GM12891 (cell line): Measurements from ENCODE around the gene HSF2BP.

ENCODE experiments used
- POLR2A ChIP-seq: IDR thresholded peaks from 2 replicates; pipeline ENCODE4 v1.6.1; 2011; ENCODE audit warnings: low read depth, low read length, control low read depth
- POLR2AphosphoS5 ChIP-seq: IDR thresholded peaks from 2 replicates; pipeline ENCODE4 v1.6.1; 2011; ENCODE audit warnings: low read depth, low read length, control low read depth
- POU2F2 ChIP-seq: IDR thresholded peaks from 2 replicates; pipeline ENCODE4 v1.6.1; 2011; ENCODE audit warnings: low read depth, mild to moderate bottlenecking, control low read depth, low read length, moderate library complexity
- TAF1 ChIP-seq: IDR thresholded peaks from 2 replicates; pipeline ENCODE4 v1.6.1; 2011; ENCODE audit warnings: low read depth, low read length, control low read depth

DNA sequence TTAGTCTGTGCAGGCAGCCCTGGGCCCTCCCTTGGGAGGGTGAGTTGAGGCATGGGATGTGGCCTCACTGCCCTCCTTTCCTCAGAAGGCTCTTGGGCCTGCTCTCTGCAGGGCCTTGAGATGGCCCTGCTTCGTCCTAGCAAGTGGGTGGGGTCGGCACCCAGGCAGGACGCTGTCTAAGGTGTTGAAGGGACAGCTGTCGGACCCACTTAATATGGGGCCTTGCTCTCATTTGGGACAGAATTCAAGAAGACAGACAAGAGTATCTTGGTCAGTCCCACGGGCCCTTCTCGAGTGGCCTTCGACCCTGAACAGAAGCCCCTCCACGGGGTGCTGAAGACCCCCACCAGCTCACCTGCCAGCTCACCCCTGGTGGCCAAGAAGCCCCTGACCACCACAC is 33.7 kb upstream of the HSF2BP start:
- TF ChIP-seq POLR2A (no peak), POLR2AphosphoS5 (no peak; the same call in 1 of the 2 replicates), TAF1 (no peak), POU2F2 (no peak)
